Activated CD8-positive, alpha-beta memory T cell treated with anti-CD3 and anti-CD28 coated beads, Interleukin-2, amount 50 U/mL, for 24 hours (primary cell): Measurements from ENCODE around the gene FOSB.

Experiments
- DNase-seq: peaks from one replicate; pipeline ENCODE4 v3.0.0-alpha.2; 2020; ENCODE audit errors: extremely low read depth

FOSB gene

DNA sequence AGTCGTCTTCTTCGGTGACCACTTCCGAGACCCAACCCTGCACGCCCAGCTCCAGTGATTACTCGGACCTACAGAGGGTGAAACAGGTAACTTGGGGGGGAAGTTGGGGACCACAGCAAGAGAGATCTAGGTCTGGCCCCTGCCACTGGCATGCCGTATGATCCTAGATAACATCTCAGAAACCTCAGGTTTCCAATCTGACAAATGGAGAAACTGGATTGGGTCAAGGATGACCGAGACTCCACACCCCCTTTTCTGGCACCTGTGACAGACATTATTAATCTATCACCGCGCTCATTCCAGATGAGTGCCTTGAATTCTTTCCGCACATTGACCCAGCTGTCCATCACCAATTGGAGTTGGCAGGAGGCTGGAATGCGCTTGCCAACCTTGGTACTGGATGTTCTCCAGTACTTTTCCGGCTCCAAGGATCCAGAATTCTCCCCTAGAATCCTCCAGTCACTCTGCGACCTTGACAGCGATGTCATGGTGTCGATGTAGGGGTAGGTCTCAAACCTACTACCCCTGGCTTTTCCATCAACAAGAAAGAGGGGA, 56.9 kb downstream of the FOSB start:
- no peak for DNase-seq
